ENCODE data around the gene CHRDL1. TPM values are rescaled to one million over a fixed set of nuclear protein-coding genes. Genes with fewer than 3 reads are reported as not detected.

Gene CHRDL1
- total RNA-seq, 1 donor from 2014 or later = 15.7 TPM

- no peak overlapping the region for H3K27ac Mint-ChIP-seq (ENCODE audit: unreplicated experiment)
- H3K27me3 Mint-ChIP-seq (ENCODE audit: low read depth) = no peaks in the 10 kb centered on the region
- no peaks in the 10 kb centered on the region for H3K9me3 Mint-ChIP-seq
- no peaks in the 10 kb centered on the region for H3K4me1 Mint-ChIP-seq
- no peak overlapping the region for H3K4me3 Mint-ChIP-seq
- no peak for TF ChIP-seq CTCF (conservative IDR thresholded peaks at IDR 0.05)
- peaks cover 4% of the 10 kb centered on the region for H3K36me3 Mint-ChIP-seq (ENCODE audit: low read depth)
- no peak for DNase-seq (ENCODE audit: low read depth, low spot score)
These were observed 111.0 kb downstream of the CHRDL1 start for GRCh38 chrX:110684653-110685052.

GRCh38 chrX:110683925-110684324 is 111.7 kb downstream of the CHRDL1 start:
- Mint-ChIP-seq H3K4me1 (no peaks in the 10 kb centered on the region), H3K9me3 (no peaks in the 10 kb centered on the region), H3K27me3 (ENCODE audit: low read depth) (no peaks in the 10 kb centered on the region), H3K4me3 (no peak overlapping the region), H3K36me3 (ENCODE audit: low read depth) (peaks cover 4% of the 10 kb centered on the region), H3K27ac (ENCODE audit: unreplicated experiment) (no peak overlapping the region)
- DNase-seq (ENCODE audit: low read depth, low spot score) = no peak
- no peak for TF ChIP-seq CTCF (conservative IDR thresholded peaks at IDR 0.05)

GRCh38 chrX:110678591-110678990 is 117.0 kb downstream of the CHRDL1 start:
- Mint-ChIP-seq H3K4me1 (peaks cover 13% of the 10 kb centered on the region), H3K27me3 (ENCODE audit: low read depth) (no peaks in the 10 kb centered on the region), H3K36me3 (ENCODE audit: low read depth) (peaks cover 5% of the 10 kb centered on the region), H3K27ac (ENCODE audit: unreplicated experiment) (no peak overlapping the region), H3K4me3 (no peak overlapping the region), H3K9me3 (no peaks in the 10 kb centered on the region)
- TF ChIP-seq CTCF (conservative IDR thresholded peaks at IDR 0.05) = no peak
- DNase-seq (ENCODE audit: low read depth, low spot score) = no peak

- no peaks in the 10 kb centered on the region for H3K9me3 Mint-ChIP-seq
- peaks cover 13% of the 10 kb centered on the region for H3K4me1 Mint-ChIP-seq
- no peak overlapping the region for H3K27ac Mint-ChIP-seq (ENCODE audit: unreplicated experiment)
- H3K4me3 Mint-ChIP-seq = no peak overlapping the region
- TF ChIP-seq CTCF (conservative IDR thresholded peaks at IDR 0.05) = no peak
- no peak for DNase-seq (ENCODE audit: low read depth, low spot score)
- H3K27me3 Mint-ChIP-seq (ENCODE audit: low read depth) = no peaks in the 10 kb centered on the region
- H3K36me3 Mint-ChIP-seq (ENCODE audit: low read depth) = peaks cover 6% of the 10 kb centered on the region
These were observed 119.7 kb downstream of the CHRDL1 start for GRCh38 chrX:110675886-110676285.

GRCh38 chrX:110671068-110671803 is 124.4 kb downstream of the CHRDL1 start:
- Mint-ChIP-seq H3K4me3 (no peak overlapping the region), H3K27me3 (ENCODE audit: low read depth) (no peaks in the 10 kb centered on the region), H3K36me3 (ENCODE audit: low read depth) (peaks cover 6% of the 10 kb centered on the region), H3K27ac (ENCODE audit: unreplicated experiment) (no peak overlapping the region), H3K4me1 (peaks cover 21% of the 10 kb centered on the region), H3K9me3 (no peaks in the 10 kb centered on the region)
- no peak for TF ChIP-seq CTCF (conservative IDR thresholded peaks at IDR 0.05)
- no peak for DNase-seq (ENCODE audit: low read depth, low spot score)

All from neural crest cell (in vitro differentiated cells).